DOHH2 (cell line): ENCODE data around the gene CDK5R1.

Experiments
- H3F3A ChIP-seq: fragments of 200-600 bp; sonication (generic), shearing (Covaris generic); 2 replicates; pipeline ENCODE4 v1.6.0; 2016; ENCODE audit warnings: antibody characterized with exemption, mild to moderate bottlenecking; ENCODE audit not compliant: control insufficient read depth, insufficient read depth
- H3K27ac ChIP-seq: fragments of 200-600 bp; sonication (generic); 2 replicates; pipeline ENCODE4 v1.5.1; 2014; ENCODE audit warnings: low read depth, mild to moderate bottlenecking, low read length, moderate library complexity
- H3K27me3 ChIP-seq: fragments of 200-600 bp; sonication (generic); 2 replicates; pipeline ENCODE4 v1.6.1; 2014; ENCODE audit warnings: mild to moderate bottlenecking, low read length, mixed read lengths; ENCODE audit not compliant: control insufficient read depth
- H3K36me3 ChIP-seq: fragments of 200-600 bp; sonication (generic); 2 replicates; pipeline ENCODE4 v1.6.1; 2014; ENCODE audit warnings: mild to moderate bottlenecking, low read length, moderate library complexity, mixed read lengths; ENCODE audit not compliant: control insufficient read depth
- H3K4me1 ChIP-seq: fragments of 200-600 bp; sonication (generic); 2 replicates; pipeline ENCODE4 v1.6.1; 2014; ENCODE audit warnings: mild to moderate bottlenecking, low read length, mixed read lengths; ENCODE audit not compliant: control insufficient read depth
- H3K4me2 ChIP-seq: fragments of 200-600 bp; sonication (generic); 2 replicates; pipeline ENCODE4 v1.6.0; 2014; ENCODE audit warnings: mild to moderate bottlenecking, low read length, moderate library complexity
- H3K4me3 ChIP-seq: fragments of 200-600 bp; sonication (generic); 2 replicates; pipeline ENCODE4 v1.5.1; 2014; ENCODE audit warnings: mild to moderate bottlenecking, low read length, mixed read lengths
- H3K79me2 ChIP-seq: fragments of 200-600 bp; sonication (generic); 2 replicates; pipeline ENCODE4 v1.6.1; 2014; ENCODE audit warnings: mild to moderate bottlenecking, low read length, mixed read lengths; ENCODE audit not compliant: control insufficient read depth
- H3K9me2 ChIP-seq: fragments of 200-600 bp; sonication (generic); replicated peaks from 2 replicates; pipeline ENCODE4 v1.6.1; 2014; ENCODE audit warnings: mild to moderate bottlenecking, low read length, mixed read lengths; ENCODE audit not compliant: control insufficient read depth
- H3K9me3 ChIP-seq: fragments of 200-600 bp; sonication (generic); 2 replicates; pipeline ENCODE4 v1.6.1; 2014; ENCODE audit warnings: antibody characterized with exemption, low read length, mixed read lengths; ENCODE audit not compliant: control insufficient read depth, insufficient read depth
- H4K20me1 ChIP-seq: fragments of 200-600 bp; sonication (generic); 2 replicates; pipeline ENCODE4 v1.6.0; 2014; ENCODE audit warnings: low read depth, mild to moderate bottlenecking, antibody characterized with exemption, low read length, moderate library complexity; ENCODE audit not compliant: control insufficient read depth, insufficient read depth
- CTCF ChIP-seq: fragments of 200-600 bp; sonication (generic); IDR thresholded peaks from one replicate; pipeline ENCODE4 v1.5.1; 2014; ENCODE audit warnings: antibody characterized with exemption, mild to moderate bottlenecking, low read depth, low read length; ENCODE audit not compliant: poor library complexity, severe bottlenecking
- EZH2phosphoT487 ChIP-seq: fragments of 200-600 bp; sonication (generic); IDR thresholded peaks from 2 replicates; pipeline ENCODE4 v1.6.1; 2017; ENCODE audit warnings: borderline replicate concordance, mild to moderate bottlenecking, antibody characterized with exemption, low read length, moderate library complexity, mixed read lengths

Gene CDK5R1

GRCh38 chr17:32517982-32518381, 31.2 kb downstream of the CDK5R1 start:
- no peak overlapping the region for H3K4me3 ChIP-seq
- H3K4me1 ChIP-seq, result peaks cover 66% of the 10 kb centered on the region

GRCh38 chr17:32518646-32519227, 31.9 kb downstream of the CDK5R1 start:
- Histone ChIP-seq H3K4me2 (peak overlapping the region; percentile 65), H3F3A (peaks cover 7% of the 10 kb centered on the region), H3K9me2 (no peaks in the 10 kb centered on the region), H3K79me2 (no peaks in the 10 kb centered on the region), H3K27ac (no peak overlapping the region), H3K4me3 (peak overlapping the region; percentile 56; the same call in 1 of the 2 replicates), H3K4me1 (peaks cover 73% of the 10 kb centered on the region), H3K9me3 (no peaks in the 10 kb centered on the region), H3K27me3 (peaks cover 68% of the 10 kb centered on the region), H4K20me1 (no peaks in the 10 kb centered on the region), H3K36me3 (no peaks in the 10 kb centered on the region)
- TF ChIP-seq CTCF (no peak), EZH2phosphoT487 (no peak)

More at GRCh38 chr17:32517982-32518381, 31.2 kb downstream of the CDK5R1 start:
- Histone ChIP-seq H3F3A (0 out of 2 replicates have a peak, but pooled peaks cover 2% of the 10 kb centered on the region), H3K9me3 (no peaks in the 10 kb centered on the region), H3K27ac (no peak overlapping the region), H3K9me2 (no peaks in the 10 kb centered on the region), H3K4me2 (no peak overlapping the region), H3K27me3 (peaks cover 76% of the 10 kb centered on the region), H3K36me3 (no peaks in the 10 kb centered on the region), H4K20me1 (no peaks in the 10 kb centered on the region), H3K79me2 (no peaks in the 10 kb centered on the region)
- TF ChIP-seq EZH2phosphoT487, result no peak
- no peak for TF ChIP-seq CTCF

DNA sequence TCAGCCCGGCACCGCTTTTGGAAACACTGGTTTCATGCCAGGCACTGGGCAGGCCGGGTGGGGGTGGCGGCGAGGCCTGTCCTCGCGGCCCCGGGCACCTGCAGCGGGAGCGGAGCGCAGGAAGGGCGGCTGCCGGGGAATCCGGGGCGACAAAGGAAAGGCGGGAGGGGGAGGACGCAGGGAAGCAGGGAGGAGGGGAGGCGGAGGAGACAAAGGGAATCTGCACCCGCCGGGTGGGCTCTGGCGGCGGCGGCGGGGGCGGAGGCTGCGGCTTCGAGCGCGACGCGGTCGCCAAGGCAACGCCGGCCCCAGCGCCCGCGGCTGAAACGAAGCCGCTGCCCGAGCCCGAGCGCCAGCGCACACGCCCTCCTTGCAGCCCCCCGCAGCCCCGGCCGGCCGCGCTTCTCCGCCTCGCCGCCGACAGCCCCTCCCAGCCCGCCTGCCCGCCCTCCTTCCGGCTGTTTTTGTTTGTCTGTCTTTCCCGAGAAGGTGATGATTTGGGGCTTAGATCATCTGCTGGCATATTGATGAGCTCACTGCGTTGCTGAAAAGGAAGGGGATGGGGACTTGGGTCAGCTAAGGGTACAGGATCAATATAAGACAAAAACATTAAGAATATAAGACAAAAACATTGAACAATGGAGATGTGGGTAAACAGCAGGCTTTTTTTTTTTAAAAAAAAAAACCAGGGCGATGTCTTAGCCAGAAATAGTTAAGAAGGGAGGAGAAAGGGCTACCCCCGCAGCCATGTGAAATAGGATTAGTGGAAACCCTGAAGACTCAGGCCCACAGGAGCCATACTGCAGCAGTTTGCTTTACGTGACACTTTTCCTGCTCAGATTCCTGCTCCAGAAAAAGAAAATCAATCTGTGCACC, 32.7 kb downstream of the CDK5R1 start:
- H3K27ac ChIP-seq, result no peak overlapping the region
- H4K20me1 ChIP-seq, result no peaks in the 10 kb centered on the region
- no peaks in the 10 kb centered on the region for H3K9me2 ChIP-seq
- H3K27me3 ChIP-seq, result peaks cover 67% of the 10 kb centered on the region
- peak overlapping the region; percentile 56 for H3K4me3 ChIP-seq
- peaks cover 80% of the 10 kb centered on the region for H3K4me1 ChIP-seq
- H3K36me3 ChIP-seq, result no peaks in the 10 kb centered on the region
- H3K9me3 ChIP-seq, result no peaks in the 10 kb centered on the region
- TF ChIP-seq EZH2phosphoT487 (no peak), CTCF (no peak)
- no peaks in the 10 kb centered on the region for H3K79me2 ChIP-seq
- peak overlapping the region; percentile 65 for H3K4me2 ChIP-seq
- peaks cover 13% of the 10 kb centered on the region for H3F3A ChIP-seq
